K562 (cell line): Measurements from ENCODE around the gene PTPRE. TPM values are rescaled to one million over a fixed set of nuclear protein-coding genes. Genes with fewer than 3 reads are reported as not detected.

ENCODE experiments used
- BRD4 ChIP-seq: fragments of 200-600 bp; sonication (generic); IDR thresholded peaks from 2 replicates; pipeline ENCODE4 v1.6.1; 2017; ENCODE audit warnings: inconsistent platforms
- EHMT2 ChIP-seq: fragments of 450-650 bp; IDR thresholded peaks from 2 replicates; pipeline ENCODE4 v1.6.1; 2018; ENCODE audit warnings: antibody characterized with exemption
- HNRNPH1 ChIP-seq: fragments of 200-400 bp; formaldehyde crosslinking; optimal IDR thresholded peaks from 2 replicates; pipeline ENCODE3; 2017; ENCODE audit warnings: low read depth, mild to moderate bottlenecking, low read length, moderate library complexity
- JUND ChIP-seq, 2 experiments: IDR thresholded peaks; 2 replicates in 1 of 2; 3 replicates in 1 of 2; pipeline ENCODE4 v1.6.1; 2011; ENCODE audit warnings: borderline replicate concordance in 2 of 2, low read depth in 2 of 2, low read length in 2 of 2, improper control_type of control experiment in 1 of 2, missing biosample characterization in 1 of 2, missing genetic modification characterization in 1 of 2, missing genetic modification reagents in 1 of 2
- PHF21A ChIP-seq: fragments of 450-650 bp; IDR thresholded peaks from 2 replicates; pipeline ENCODE4 v1.6.1; 2017; ENCODE audit warnings: low read depth, borderline replicate concordance
- RBFOX2 ChIP-seq: fragments of 200-400 bp; formaldehyde crosslinking; IDR thresholded peaks from 2 replicates; pipeline ENCODE4 v1.6.1; 2017; ENCODE audit warnings: low read depth, mild to moderate bottlenecking, low read length, moderate library complexity
- SAFB2 ChIP-seq: fragments of 200-400 bp; formaldehyde crosslinking; IDR thresholded peaks from 2 replicates; pipeline ENCODE4 v1.6.1; 2018; ENCODE audit warnings: borderline replicate concordance, low read length, low read depth, moderate library complexity; ENCODE audit not compliant: severe bottlenecking
- TBP ChIP-seq: optimal IDR thresholded peaks from 2 replicates; pipeline ENCODE3; 2011; ENCODE audit warnings: low read depth, low read length, improper control_type of control experiment
- TRIM25 ChIP-seq: fragments of 450-650 bp; IDR thresholded peaks from 2 replicates; pipeline ENCODE4 v1.7.0; 2016; ENCODE audit warnings: borderline replicate concordance
- ZC3H4 ChIP-seq: sonication (generic); formaldehyde crosslinking; IDR thresholded peaks from 2 replicates; pipeline ENCODE4 v1.9.0; 2021; ENCODE audit warnings: missing genetic modification reagents, borderline replicate concordance
- ZNF165 ChIP-seq: fragments of 250-450 bp; sonication (Bioruptor Pico); IDR thresholded peaks from 2 replicates; pipeline ENCODE4 v1.4.0; 2020; ENCODE audit warnings: borderline replicate concordance
- ZNF398 ChIP-seq: fragments of 250-450 bp; sonication (Bioruptor Pico); IDR thresholded peaks from 2 replicates; pipeline ENCODE4 v1.8.0; 2021; ENCODE audit warnings: moderate library complexity, mild to moderate bottlenecking, inconsistent platforms
- ZNF785 ChIP-seq: fragments of 250-450 bp; sonication (Bioruptor Pico); IDR thresholded peaks from 2 replicates; pipeline ENCODE4 v1.4.0; 2020; ENCODE audit warnings: mild to moderate bottlenecking
- polyA plus RNA-seq, 8 experiments: library from polyadenylated mRNA; depleted of rRNA in 4 of 8; stranded (reverse) in 5 of 8; unstranded in 3 of 8; fragments of >200 nt; fragmentation: Nextera tagmentation in 2 of 8; fragmentation: Illumina TruSeq in 1 of 8; extraction: Ambion mirVana in 2 of 8; extraction: Trizol in 1 of 8; gene quantifications; 2 replicates each; pipeline versions ENCODE4 v1.2.1 to v1.2.3, GENCODE V29; 2011 to 2014; ENCODE audit warnings: inconsistent platforms in 1 of 8, missing spikeins in 1 of 8
- total RNA-seq, 7 experiments: library from RNA; depleted of rRNA in 6 of 7; stranded (reverse); fragments of >200 nt in 6 of 7; fragmentation: Illumina TruSeq in 2 of 7; extraction: Trizol in 2 of 7; gene quantifications; 2 replicates each; pipeline versions ENCODE4 v1.2.1 to v1.2.3, GENCODE V29; 2011 to 2021; ENCODE audit warnings: low replicate concordance in 1 of 7
- TF ChIP-seq, protein P1 (sequence below): fragments of 200-400 bp; formaldehyde crosslinking; IDR thresholded peaks from 2 replicates; pipeline ENCODE4 v1.6.1; 2017; ENCODE audit warnings: mild to moderate bottlenecking, low read depth, low read length, moderate library complexity
- TF ChIP-seq, protein P2 (sequence below), 2 experiments: fragments of 450-650 bp; conservative IDR thresholded peaks; 2 replicates each; pipeline ENCODE4 v1.6.1; 2017; ENCODE audit warnings: mild to moderate bottlenecking in 2 of 2, moderate library complexity in 2 of 2

The PTPRE gene
- total and polyA plus RNA-seq, 9 of the 15 experiments (the other 6 are each of a cell fraction or from before 2014, with no cell fraction given) = 0.01 to 0.13 (median 0.04) TPM; not detected in 4

GRCh38 chr10:127933271-127933670 lies 26.4 kb downstream of the PTPRE start (continued):
- TF ChIP-seq JUND (IDR thresholded peaks at IDR 0.05; ENCODE audit: borderline replicate concordance, low read depth, low read length) = no peak
- no peak for TF ChIP-seq JUND (tag; IDR thresholded peaks at IDR 0.05; ENCODE audit: borderline replicate concordance, low read depth, low read length)
- no peak for TF ChIP-seq ZNF165
- TF ChIP-seq RBFOX2 = no peak
- TF ChIP-seq BRD4 = no peak
- no peak for TF ChIP-seq EHMT2
- TF ChIP-seq SAFB2 = no peak
- no peak for TF ChIP-seq HNRNPH1
- TF ChIP-seq ZNF398 (CRISPR knock-in tag) = no peak
- TF ChIP-seq TBP = no peak
- TF ChIP-seq ZC3H4 (CRISPR knock-in tag) = no peak
- no peak for TF ChIP-seq ZNF785 (CRISPR knock-in tag)
- no peak for TF ChIP-seq TRIM25
- TF ChIP-seq, protein P1, sequence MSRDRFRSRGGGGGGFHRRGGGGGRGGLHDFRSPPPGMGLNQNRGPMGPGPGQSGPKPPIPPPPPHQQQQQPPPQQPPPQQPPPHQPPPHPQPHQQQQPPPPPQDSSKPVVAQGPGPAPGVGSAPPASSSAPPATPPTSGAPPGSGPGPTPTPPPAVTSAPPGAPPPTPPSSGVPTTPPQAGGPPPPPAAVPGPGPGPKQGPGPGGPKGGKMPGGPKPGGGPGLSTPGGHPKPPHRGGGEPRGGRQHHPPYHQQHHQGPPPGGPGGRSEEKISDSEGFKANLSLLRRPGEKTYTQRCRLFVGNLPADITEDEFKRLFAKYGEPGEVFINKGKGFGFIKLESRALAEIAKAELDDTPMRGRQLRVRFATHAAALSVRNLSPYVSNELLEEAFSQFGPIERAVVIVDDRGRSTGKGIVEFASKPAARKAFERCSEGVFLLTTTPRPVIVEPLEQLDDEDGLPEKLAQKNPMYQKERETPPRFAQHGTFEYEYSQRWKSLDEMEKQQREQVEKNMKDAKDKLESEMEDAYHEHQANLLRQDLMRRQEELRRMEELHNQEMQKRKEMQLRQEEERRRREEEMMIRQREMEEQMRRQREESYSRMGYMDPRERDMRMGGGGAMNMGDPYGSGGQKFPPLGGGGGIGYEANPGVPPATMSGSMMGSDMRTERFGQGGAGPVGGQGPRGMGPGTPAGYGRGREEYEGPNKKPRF = no peak
- TF ChIP-seq, protein P2, sequence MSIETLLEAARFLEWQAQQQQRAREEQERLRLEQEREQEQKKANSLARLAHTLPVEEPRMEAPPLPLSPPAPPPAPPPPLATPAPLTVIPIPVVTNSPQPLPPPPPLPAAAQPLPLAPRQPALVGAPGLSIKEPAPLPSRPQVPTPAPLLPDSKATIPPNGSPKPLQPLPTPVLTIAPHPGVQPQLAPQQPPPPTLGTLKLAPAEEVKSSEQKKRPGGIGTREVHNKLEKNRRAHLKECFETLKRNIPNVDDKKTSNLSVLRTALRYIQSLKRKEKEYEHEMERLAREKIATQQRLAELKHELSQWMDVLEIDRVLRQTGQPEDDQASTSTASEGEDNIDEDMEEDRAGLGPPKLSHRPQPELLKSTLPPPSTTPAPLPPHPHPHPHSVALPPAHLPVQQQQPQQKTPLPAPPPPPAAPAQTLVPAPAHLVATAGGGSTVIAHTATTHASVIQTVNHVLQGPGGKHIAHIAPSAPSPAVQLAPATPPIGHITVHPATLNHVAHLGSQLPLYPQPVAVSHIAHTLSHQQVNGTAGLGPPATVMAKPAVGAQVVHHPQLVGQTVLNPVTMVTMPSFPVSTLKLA (conservative IDR thresholded peaks at IDR 0.05) = no peak
- TF ChIP-seq PHF21A = no peak
